ENCODE measurements around the gene SEPTIN5. TPM values are rescaled to one million over a fixed set of nuclear protein-coding genes. Genes with fewer than 3 reads are reported as not detected.

The SEPTIN5 gene
- polyA plus RNA-seq, 4 donors = 33.9 to 51.7 (median 34.2) TPM

DNA sequence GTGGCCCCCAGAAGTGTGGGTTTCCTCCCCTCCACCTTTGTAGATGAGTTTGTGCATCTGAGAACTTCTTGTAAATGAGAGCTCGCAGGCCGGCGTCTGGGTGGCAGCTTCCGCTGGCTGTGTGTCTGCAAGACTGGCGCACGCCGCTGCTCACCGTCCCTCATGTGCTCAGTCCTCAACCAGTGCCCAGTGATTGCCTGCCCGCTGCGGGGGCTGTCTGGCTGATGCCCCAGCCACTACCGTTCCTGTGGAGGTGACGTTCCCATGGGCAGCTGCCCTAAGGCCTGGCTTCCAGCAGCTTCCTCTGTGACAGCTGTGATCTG is 55.1 kb downstream of the SEPTIN5 start:
- DNase-seq (ENCODE audit: low read depth in 4 of 4, low spot score in 3 of 4) = no peak

DNA sequence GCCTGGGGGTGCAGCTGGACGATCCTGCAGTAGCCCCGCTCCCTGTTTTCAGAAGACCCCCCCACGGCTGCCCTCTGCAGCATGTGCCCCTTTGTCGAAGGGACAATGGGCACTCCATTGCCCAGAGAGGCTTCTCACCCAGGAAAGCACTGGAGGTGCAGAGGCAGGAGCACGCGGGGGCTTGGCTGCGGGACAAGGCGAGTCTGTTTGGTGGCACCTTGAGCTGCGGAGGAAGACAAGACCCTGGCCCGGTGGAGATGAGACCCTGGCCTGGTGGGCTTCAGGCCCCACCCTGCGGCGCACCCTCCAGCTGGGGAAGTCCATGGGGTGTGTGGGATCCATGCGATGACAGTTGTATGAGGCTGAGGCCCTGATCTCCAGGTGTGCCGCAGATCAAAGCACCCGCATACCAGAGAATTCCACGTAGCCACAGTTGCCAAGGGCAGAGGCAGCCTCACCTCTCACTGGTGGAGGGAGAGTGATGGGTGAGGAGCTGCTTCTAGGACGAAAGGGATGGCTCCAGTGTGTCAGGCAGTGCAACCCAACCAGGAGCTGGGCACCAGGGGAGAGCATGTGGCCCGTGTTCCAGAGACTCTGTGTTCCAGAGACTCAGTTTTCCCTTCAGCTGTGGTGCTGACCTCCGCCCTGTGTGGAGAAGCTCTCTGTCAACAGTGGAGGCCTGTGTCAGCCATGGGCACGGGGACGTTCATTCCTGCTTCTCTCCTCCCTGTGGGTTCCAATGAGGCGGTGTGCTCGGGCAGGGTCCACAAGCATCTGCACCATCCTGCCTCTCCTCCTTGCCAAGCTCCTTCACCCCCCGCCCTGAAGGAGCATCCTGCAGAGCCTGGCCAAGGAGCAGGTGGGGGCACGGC is 56.3 kb downstream of the SEPTIN5 start:
- DNase-seq (ENCODE audit: low read depth in 4 of 4, low spot score in 3 of 4) = no peak

DNA sequence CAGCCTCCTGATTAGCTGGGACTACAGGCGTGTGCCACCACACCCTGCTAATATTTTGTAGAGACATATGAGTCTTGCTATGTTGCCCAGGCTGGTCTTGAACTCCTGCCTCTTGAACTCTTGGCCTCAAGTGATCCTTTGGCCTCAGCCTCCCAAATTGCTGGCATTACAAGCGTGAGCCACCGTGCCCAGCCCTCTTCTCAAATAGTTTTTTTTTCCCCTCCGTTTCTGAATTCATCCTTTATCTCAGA is 58.0 kb downstream of the SEPTIN5 start:
- DNase-seq (ENCODE audit: low read depth in 4 of 4, low spot score in 3 of 4) = no peak

Other genes with a start within 250 kb of the SEPTIN5 start
- 10 to 100 TPM; 47.5 to 75.4 (median 61.7) TPM for gene UFD1, start 235.3 kb upstream of the SEPTIN5 start, polyA plus RNA-seq (ENCODE audit: insufficient read length in 4 of 4)
- 10 to 100 TPM; 14.0 to 23.6 (median 19.9) TPM for gene CDC45, start 234.6 kb upstream of the SEPTIN5 start, polyA plus RNA-seq (ENCODE audit: insufficient read length in 4 of 4)
- 10 to 100 TPM; 19.4 to 39.7 (median 21.4) TPM for gene CLDN5, start 190.1 kb upstream of the SEPTIN5 start, polyA plus RNA-seq (ENCODE audit: insufficient read length in 4 of 4)
- gene GP1BB, start 9.0 kb downstream of the SEPTIN5 start, polyA plus RNA-seq (ENCODE audit: insufficient read length in 4 of 4) = 1 to 10 TPM; 1.6 to 6.1 (median 4.3) TPM
- gene TBX1, start 46.3 kb downstream of the SEPTIN5 start, polyA plus RNA-seq (ENCODE audit: insufficient read length in 4 of 4) = under 1 TPM; 0.17 to 0.59 (median 0.25) TPM
- gene GNB1L, start 140.4 kb downstream of the SEPTIN5 start, polyA plus RNA-seq (ENCODE audit: insufficient read length in 4 of 4) = 1 to 10 TPM; 3.0 to 6.1 (median 3.6) TPM
- gene RTL10, start 140.4 kb downstream of the SEPTIN5 start, polyA plus RNA-seq (ENCODE audit: insufficient read length in 4 of 4) = 10 to 100 TPM; 15.3 to 29.7 (median 20.1) TPM
- gene COMT, start 227.3 kb downstream of the SEPTIN5 start, polyA plus RNA-seq (ENCODE audit: insufficient read length in 4 of 4) = 100 to 1,000 TPM in 1 of 4 donors, 10 to 100 TPM in 3; 47.7 to 143 (median 97.2) TPM
- 10 to 100 TPM; 13.1 to 33.7 (median 20.4) TPM for gene TXNRD2, start 227.3 kb downstream of the SEPTIN5 start, polyA plus RNA-seq (ENCODE audit: insufficient read length in 4 of 4)